Ascending aorta (tissue), 2 donors: ENCODE measurements around the gene NLRP6. TPM values are rescaled to one million over a fixed set of nuclear protein-coding genes. Genes with fewer than 3 reads are reported as not detected.

Experiments
- DNase-seq, 2 donors: peaks; one replicate each; pipeline ENCODE4 v3.0.0-alpha.2; 2019; ENCODE audit warnings: low spot score in 2 of 2
- H3K27ac ChIP-seq, 2 donors: fragments of 200-600 bp; sonication (generic); one replicate each; pipeline ENCODE4 v1.5.1; 2016 to 2017; ENCODE audit warnings: mild to moderate bottlenecking in 1 of 2
- H3K27me3 ChIP-seq: fragments of 200-600 bp; sonication (generic); one replicate; pipeline ENCODE4 v1.5.1; 2017
- H3K36me3 ChIP-seq, 2 donors: fragments of 200-600 bp; sonication (generic); one replicate each; pipeline ENCODE4 v1.5.1; 2016
- H3K4me1 ChIP-seq, 2 donors: fragments of 200-600 bp; sonication (generic); one replicate each; pipeline ENCODE4 v1.5.1; 2016 to 2017; ENCODE audit warnings: mild to moderate bottlenecking in 1 of 2
- H3K4me3 ChIP-seq, 2 donors: fragments of 200-600 bp; sonication (generic); one replicate each; pipeline ENCODE4 v1.5.1; 2016 to 2017; ENCODE audit warnings: mild to moderate bottlenecking in 1 of 2
- H3K9me3 ChIP-seq, 2 donors: fragments of 200-600 bp; sonication (generic); one replicate each; pipeline ENCODE4 v1.5.1; 2016
- intact Hi-C: fragments of 100-400 bp; cut with DNase I; formaldehyde crosslinking; loops from one replicate; pipeline ENCODE4 v1.15.1; 2023
- total RNA-seq: library from RNA; depleted of rRNA; stranded (reverse); fragments of >200 nt; gene quantifications from one replicate; pipeline ENCODE4 v1.1.0, GENCODE V29; 2016
- TF ChIP-seq, protein P1 (sequence below), 3 experiments: fragments of 200-600 bp in 2 of 3; fragments of 450-650 bp in 1 of 3; sonication (generic) in 2 of 3; IDR thresholded peaks; one replicate each; pipeline ENCODE4 v1.5.1; 2016 to 2019; ENCODE audit warnings: antibody characterized with exemption in 3 of 3, mild to moderate bottlenecking in 1 of 3, moderate library complexity in 1 of 3

Gene NLRP6
- total RNA-seq, 1 donor from 2014 or later, result not detected

DNA sequence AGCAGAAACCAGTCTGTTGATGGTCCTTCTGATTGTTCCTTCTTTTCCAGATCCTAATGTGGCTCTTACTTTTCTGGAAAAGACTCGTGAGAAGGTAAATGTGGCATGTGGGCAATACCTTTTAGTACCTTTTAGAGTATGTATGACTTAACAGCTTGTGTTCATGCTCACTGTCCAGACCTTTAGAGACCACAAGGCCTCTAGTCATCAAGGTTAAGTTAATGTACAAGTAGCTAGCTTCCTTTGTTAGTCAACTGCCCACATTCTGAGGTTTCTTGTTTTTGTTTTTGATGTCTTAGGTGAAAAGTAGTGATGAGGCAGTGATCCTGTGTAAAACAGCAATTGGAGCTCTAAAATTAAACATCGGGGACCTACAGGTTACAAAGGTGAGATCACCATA, 33.8 kb upstream of the NLRP6 start:
- no peaks in the 10 kb centered on the region for H3K9me3 ChIP-seq
- no peak overlapping the region for H3K27ac ChIP-seq
- peaks cover 73 to 78% of the 10 kb centered on the region in 2 donors for H3K36me3 ChIP-seq
- no peaks in the 10 kb centered on the region for H3K4me1 ChIP-seq
- H3K4me3 ChIP-seq, result no peak overlapping the region
- H3K27me3 ChIP-seq, result no peaks in the 10 kb centered on the region
- TF ChIP-seq, protein P1, sequence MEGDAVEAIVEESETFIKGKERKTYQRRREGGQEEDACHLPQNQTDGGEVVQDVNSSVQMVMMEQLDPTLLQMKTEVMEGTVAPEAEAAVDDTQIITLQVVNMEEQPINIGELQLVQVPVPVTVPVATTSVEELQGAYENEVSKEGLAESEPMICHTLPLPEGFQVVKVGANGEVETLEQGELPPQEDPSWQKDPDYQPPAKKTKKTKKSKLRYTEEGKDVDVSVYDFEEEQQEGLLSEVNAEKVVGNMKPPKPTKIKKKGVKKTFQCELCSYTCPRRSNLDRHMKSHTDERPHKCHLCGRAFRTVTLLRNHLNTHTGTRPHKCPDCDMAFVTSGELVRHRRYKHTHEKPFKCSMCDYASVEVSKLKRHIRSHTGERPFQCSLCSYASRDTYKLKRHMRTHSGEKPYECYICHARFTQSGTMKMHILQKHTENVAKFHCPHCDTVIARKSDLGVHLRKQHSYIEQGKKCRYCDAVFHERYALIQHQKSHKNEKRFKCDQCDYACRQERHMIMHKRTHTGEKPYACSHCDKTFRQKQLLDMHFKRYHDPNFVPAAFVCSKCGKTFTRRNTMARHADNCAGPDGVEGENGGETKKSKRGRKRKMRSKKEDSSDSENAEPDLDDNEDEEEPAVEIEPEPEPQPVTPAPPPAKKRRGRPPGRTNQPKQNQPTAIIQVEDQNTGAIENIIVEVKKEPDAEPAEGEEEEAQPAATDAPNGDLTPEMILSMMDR (IDR thresholded peaks at IDR 0.05), result no peak
- intact Hi-C loops, result no loop called here
- DNase-seq, result no peak

DNA sequence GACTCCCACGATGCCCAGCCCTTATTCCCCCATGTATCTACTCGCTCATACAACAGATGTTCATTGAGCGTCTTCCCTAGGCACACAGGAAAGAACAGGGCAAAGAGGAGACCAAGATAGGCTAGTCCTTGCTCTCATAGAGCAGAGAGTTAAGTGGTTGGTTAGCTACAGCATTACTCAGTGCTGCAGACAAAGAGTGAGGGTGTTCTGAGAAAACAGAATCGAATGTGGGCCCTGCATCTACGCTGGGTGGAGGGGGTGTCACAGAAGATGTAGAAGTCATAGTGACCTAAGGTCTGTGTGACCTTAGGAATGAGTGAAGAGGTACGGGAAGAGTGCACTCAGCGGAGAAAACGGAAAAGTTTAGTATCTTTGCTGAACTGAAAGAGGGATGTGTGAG, 29.1 kb upstream of the NLRP6 start:
- intact Hi-C loops, result no loop called here
- Histone ChIP-seq H3K27me3 (no peaks in the 10 kb centered on the region), H3K4me1 (no peaks in the 10 kb centered on the region), H3K4me3 (no peak overlapping the region), H3K9me3 (no peaks in the 10 kb centered on the region), H3K27ac (no peak overlapping the region), H3K36me3 (peaks cover 63 to 85% of the 10 kb centered on the region in 2 donors)
- TF ChIP-seq, protein P1 (IDR thresholded peaks at IDR 0.05), result no peak
- DNase-seq, result no peak

DNA sequence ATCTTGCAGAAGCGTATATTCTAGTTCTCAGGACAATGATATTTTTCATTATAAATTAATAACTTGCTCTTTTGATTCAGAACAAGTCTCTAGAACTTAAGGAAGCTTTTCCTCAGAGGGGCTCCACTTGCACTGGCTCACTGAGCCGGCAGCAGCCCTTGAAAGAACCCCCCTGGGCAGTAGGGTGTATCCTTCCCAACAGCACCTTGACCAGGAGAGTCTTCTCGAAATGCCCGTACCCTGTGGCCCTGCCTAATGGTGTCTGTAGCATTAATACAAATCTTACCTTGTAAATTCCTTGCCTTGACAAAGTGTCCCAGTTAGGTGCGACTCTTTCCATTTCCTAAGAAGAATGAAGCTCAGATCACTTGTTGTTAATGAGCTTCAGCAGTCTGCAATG, 27.9 kb upstream of the NLRP6 start:
- Histone ChIP-seq H3K4me1 (no peaks in the 10 kb centered on the region), H3K4me3 (no peak overlapping the region), H3K27ac (no peak overlapping the region), H3K36me3 (peaks cover 52 to 73% of the 10 kb centered on the region in 2 donors), H3K27me3 (no peaks in the 10 kb centered on the region), H3K9me3 (no peaks in the 10 kb centered on the region)
- TF ChIP-seq, protein P1 (IDR thresholded peaks at IDR 0.05), result no peak
- DNase-seq, result no peak
- intact Hi-C loops, result loop anchor here (5.0 kb wide), 1 partner anchor 107 kb away; no protein-coding TSS in a partner anchor

DNA sequence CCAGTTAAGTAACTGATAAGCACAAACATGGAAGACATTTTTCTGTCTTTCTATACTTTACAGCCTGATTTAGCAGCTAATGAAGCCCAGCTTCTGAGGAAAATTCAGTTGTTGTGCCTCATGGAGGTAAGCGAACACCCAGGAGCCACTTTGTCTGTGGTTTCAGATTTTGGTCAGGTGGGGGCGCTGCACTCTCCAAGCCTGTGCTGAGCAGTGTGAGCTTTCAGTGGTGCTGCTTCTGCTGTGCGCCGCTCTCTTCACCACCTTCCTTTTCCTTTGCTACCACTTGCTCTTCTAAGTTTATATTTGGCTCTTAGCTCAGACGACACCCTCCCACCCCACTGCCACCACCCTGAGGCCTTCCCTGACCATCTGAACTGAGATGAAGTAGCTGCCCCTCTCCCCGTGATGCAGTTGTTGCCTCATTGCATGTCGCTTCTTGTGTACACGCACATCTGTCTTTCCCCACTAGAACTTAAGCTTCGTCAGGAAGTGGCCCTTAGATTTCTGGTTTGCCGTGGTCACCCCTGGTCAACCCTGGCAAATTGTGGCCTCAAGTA, 27.4 kb upstream of the NLRP6 start:
- DNase-seq, result peak in 1 of 2 donors; percentile 74
- Histone ChIP-seq H3K36me3 (peaks cover 48 to 68% of the 10 kb centered on the region in 2 donors), H3K4me1 (no peaks in the 10 kb centered on the region), H3K27me3 (no peaks in the 10 kb centered on the region), H3K9me3 (no peaks in the 10 kb centered on the region), H3K27ac (no peak overlapping the region), H3K4me3 (no peak overlapping the region)
- intact Hi-C loops, result loop anchor here (5.0 kb wide), 1 partner anchor 106 kb away; no protein-coding TSS in a partner anchor
- TF ChIP-seq, protein P1 (IDR thresholded peaks at IDR 0.05), result peak; percentile 52 to 69 (median 59)

DNA sequence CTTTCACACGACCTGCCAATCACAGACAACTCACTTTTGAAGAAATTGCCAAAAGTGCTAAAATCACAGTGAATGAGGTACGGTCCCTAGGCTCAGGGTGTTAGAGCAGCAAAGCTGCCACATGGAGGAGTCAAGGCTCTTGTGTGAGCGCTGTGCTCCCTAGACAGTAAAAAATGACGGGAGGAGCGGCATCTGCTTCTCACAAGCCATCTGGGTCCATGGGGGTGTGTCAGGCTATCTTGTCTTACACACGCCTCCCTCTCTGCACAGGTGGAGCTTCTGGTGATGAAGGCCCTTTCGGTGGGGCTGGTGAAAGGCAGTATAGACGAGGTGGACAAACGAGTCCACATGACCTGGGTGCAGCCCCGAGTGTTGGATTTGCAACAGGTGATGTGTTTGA, 26.7 kb upstream of the NLRP6 start:
- Histone ChIP-seq H3K4me3 (no peak overlapping the region), H3K9me3 (no peaks in the 10 kb centered on the region), H3K4me1 (no peaks in the 10 kb centered on the region), H3K27ac (no peak overlapping the region), H3K36me3 (peaks cover 46 to 60% of the 10 kb centered on the region in 2 donors), H3K27me3 (no peaks in the 10 kb centered on the region)
- intact Hi-C loops, result loop anchor here (5.0 kb wide), 1 partner anchor 106 kb away; no protein-coding TSS in a partner anchor
- TF ChIP-seq, protein P1 (IDR thresholded peaks at IDR 0.05), result no peak
- peak in 1 of 2 donors; percentile 48 for DNase-seq
